ENCODE measurements around the gene LRP5. TPM values are rescaled to one million over a fixed set of nuclear protein-coding genes. Genes with fewer than 3 reads are reported as not detected.
A peak's percentile ranks its signal among the peaks of the same experiment; 100 is the strongest.

The LRP5 gene
- total RNA-seq, 2 donors from 2014 or later, result 0.73 to 3.0 TPM

DNA sequence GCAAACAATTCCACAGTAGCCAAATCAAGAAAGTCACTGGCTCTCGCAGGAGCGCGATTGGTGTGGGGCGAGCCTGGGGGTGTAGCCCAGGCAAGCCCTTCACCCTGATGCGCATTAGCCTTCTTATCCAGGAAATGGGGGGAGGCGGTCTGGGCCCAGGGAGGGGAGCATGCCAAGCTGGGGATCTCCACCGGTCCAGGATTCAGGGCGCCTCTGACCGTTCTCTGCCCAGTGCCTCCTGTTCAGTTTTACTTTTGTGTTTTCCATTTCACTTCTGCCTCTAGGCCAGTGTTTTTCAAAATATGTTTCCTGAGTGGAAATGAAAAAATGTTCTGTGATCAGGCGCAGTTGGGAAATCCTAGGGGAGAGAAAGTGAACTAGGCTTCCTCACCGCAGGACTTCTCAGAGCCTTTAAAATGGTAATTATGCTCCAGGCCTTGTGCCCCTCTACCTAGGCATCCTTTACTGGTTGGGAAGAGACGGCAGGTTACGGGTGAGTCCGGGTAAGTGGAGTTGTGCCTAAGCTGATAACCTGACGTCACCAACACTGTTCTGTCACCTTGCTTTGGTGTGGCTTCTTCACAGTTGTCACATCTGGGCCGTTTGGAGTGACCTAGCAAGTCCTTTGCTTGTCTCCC is 18.4 kb downstream of the LRP5 start:
- DNase-seq (no peak), ATAC-seq (no peak)
- H3K27ac Mint-ChIP-seq, result no peak overlapping the region
- H3K4me3 Mint-ChIP-seq, result peak overlapping the region; percentile 39
- H3K36me3 Mint-ChIP-seq (ENCODE audit: low read depth), result no peaks in the 10 kb centered on the region
- H3K4me1 Mint-ChIP-seq, result peaks cover 27% of the 10 kb centered on the region
- H3K27me3 Mint-ChIP-seq, result peaks cover 4% of the 10 kb centered on the region
- no peaks in the 10 kb centered on the region for H3K9me3 ChIP-seq (ENCODE audit: control insufficient read depth, low read length, poor library complexity, severe bottlenecking)

GRCh38 chr11:68331338-68331947 is 19.1 kb downstream of the LRP5 start:
- DNase-seq, result no peak
- Mint-ChIP-seq H3K27ac (peak overlapping the region; percentile 53), H3K4me1 (peaks cover 27% of the 10 kb centered on the region), H3K36me3 (ENCODE audit: low read depth) (no peaks in the 10 kb centered on the region), H3K27me3 (peaks cover 4% of the 10 kb centered on the region), H3K4me3 (peak overlapping the region; percentile 39)
- no peak for ATAC-seq
- no peaks in the 10 kb centered on the region for H3K9me3 ChIP-seq (ENCODE audit: control insufficient read depth, low read length, poor library complexity, severe bottlenecking)

DNA sequence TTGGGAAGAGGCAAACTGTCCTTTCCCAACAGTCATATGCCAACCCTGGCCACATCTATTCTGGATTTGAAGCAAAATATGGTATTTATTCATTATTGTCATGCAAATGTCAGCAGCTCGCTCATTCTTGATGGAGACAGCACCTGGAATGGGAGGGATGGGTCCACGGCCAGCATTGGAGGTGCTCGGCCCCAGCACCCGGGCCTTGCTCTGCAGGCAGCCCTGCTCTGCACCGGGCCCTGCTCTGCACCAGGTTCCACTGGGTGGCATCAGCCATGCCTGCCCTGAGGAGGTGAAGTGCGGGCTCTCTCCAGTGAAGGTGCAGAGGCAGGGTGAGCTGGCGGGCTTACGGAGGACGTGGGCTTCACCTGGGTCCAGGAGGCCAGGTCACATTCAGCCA is 19.8 kb downstream of the LRP5 start:
- Mint-ChIP-seq H3K36me3 (ENCODE audit: low read depth) (no peaks in the 10 kb centered on the region), H3K27me3 (peaks cover 4% of the 10 kb centered on the region), H3K4me3 (no peak overlapping the region), H3K27ac (peak overlapping the region; percentile 53), H3K4me1 (peaks cover 33% of the 10 kb centered on the region)
- DNase-seq (no peak), ATAC-seq (no peak)
- H3K9me3 ChIP-seq (ENCODE audit: control insufficient read depth, low read length, poor library complexity, severe bottlenecking), result no peaks in the 10 kb centered on the region

GRCh38 chr11:68333173-68333572 is 20.8 kb downstream of the LRP5 start:
- peaks cover 39% of the 10 kb centered on the region for H3K4me1 Mint-ChIP-seq
- no peaks in the 10 kb centered on the region for H3K27me3 Mint-ChIP-seq
- H3K27ac Mint-ChIP-seq, result peak overlapping the region; percentile 37
- DNase-seq (no peak), ATAC-seq (no peak)
- H3K36me3 Mint-ChIP-seq (ENCODE audit: low read depth), result no peaks in the 10 kb centered on the region
- no peak overlapping the region for H3K4me3 Mint-ChIP-seq
- no peaks in the 10 kb centered on the region for H3K9me3 ChIP-seq (ENCODE audit: control insufficient read depth, low read length, poor library complexity, severe bottlenecking)

DNA sequence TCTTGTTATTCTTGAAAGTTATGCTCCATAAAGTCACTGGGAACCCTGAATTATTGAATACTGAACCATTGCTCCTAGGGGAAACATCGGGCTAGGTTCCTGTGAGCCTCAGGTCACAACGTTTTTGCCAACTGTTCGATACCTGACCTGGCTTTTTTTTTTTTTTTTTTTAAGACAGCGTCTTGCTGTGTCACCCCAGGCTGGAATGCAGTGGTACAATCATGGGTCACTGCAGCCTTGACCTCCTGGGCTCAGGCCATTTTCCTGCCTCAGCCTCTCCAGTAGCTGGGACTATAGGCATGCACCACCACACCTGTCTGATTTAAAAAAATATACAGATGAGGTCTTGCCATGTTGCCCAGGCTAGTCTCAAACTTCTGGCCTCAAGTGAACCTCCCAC is 22.5 kb downstream of the LRP5 start:
- H3K4me1 Mint-ChIP-seq, result peaks cover 49% of the 10 kb centered on the region

DNA sequence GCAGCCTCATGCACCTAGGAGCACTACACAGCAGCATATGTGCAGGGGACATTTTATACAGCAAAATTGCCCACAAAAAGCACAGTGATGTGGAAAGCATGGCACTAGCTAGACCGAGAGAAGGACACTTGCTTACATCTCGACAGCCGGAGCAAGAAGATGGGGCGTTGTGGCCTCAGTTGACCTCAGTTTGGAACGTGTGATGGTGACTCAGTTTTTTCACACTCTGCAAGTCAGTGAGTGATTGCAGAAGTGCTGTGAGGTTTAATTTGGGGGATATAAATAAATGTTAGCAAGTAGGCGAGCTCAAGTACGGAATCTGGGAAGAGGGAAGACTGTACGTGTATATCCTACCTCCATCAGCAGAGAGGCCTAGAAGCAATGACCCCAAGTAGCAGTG is 23.3 kb downstream of the LRP5 start:
- Mint-ChIP-seq H3K4me3 (no peak overlapping the region), H3K36me3 (ENCODE audit: low read depth) (no peaks in the 10 kb centered on the region), H3K4me1 (peaks cover 50% of the 10 kb centered on the region), H3K27me3 (no peaks in the 10 kb centered on the region), H3K27ac (no peak overlapping the region)
- ATAC-seq, result no peak
- no peak for DNase-seq
- no peaks in the 10 kb centered on the region for H3K9me3 ChIP-seq (ENCODE audit: control insufficient read depth, low read length, poor library complexity, severe bottlenecking)

More for the DNA sequence above, 22.5 kb downstream of the LRP5 start:
- no peaks in the 10 kb centered on the region for H3K36me3 Mint-ChIP-seq (ENCODE audit: low read depth)
- no peak overlapping the region for H3K27ac Mint-ChIP-seq
- no peak overlapping the region for H3K4me3 Mint-ChIP-seq
- no peaks in the 10 kb centered on the region for H3K9me3 ChIP-seq (ENCODE audit: control insufficient read depth, low read length, poor library complexity, severe bottlenecking)
- ATAC-seq (no peak), DNase-seq (no peak)
- H3K27me3 Mint-ChIP-seq, result no peaks in the 10 kb centered on the region

GRCh38 chr11:68336716-68337115 is 24.3 kb downstream of the LRP5 start:
- Mint-ChIP-seq H3K4me3 (no peak overlapping the region), H3K27ac (no peak overlapping the region), H3K4me1 (peaks cover 46% of the 10 kb centered on the region)

DNA sequence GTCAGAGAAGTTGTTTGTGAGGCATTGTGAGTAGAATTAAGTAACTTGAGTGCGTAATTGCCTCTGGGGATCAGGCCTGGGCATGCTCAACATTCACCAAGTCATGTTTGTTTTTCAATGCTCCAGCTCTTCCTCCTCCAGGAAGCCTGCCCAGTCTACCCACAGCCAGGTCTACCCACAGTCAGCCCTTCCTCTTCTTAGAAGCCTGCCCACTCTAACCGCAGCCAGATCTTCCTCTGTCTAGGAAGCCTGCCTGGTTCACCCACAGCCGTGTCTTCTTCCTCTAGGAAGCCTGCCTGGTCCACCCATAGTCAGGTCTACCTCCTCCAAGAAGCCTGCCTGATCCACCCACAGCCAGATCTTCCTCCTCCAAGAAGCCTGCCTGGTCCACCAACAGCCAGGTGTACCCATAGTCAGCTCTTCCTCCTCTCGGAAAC is 25.0 kb downstream of the LRP5 start:
- Mint-ChIP-seq H3K36me3 (ENCODE audit: low read depth) (no peaks in the 10 kb centered on the region), H3K27ac (peak overlapping the region; percentile 65), H3K4me1 (peaks cover 43% of the 10 kb centered on the region), H3K27me3 (no peaks in the 10 kb centered on the region), H3K4me3 (peak overlapping the region; percentile 49)
- ATAC-seq, result peak; percentile 21
- DNase-seq, result no peak
- no peaks in the 10 kb centered on the region for H3K9me3 ChIP-seq (ENCODE audit: control insufficient read depth, low read length, poor library complexity, severe bottlenecking)

More at GRCh38 chr11:68336716-68337115, 24.3 kb downstream of the LRP5 start:
- no peak for DNase-seq
- no peak for ATAC-seq
- no peaks in the 10 kb centered on the region for H3K27me3 Mint-ChIP-seq
- no peaks in the 10 kb centered on the region for H3K9me3 ChIP-seq (ENCODE audit: control insufficient read depth, low read length, poor library complexity, severe bottlenecking)
- no peaks in the 10 kb centered on the region for H3K36me3 Mint-ChIP-seq (ENCODE audit: low read depth)

- ATAC-seq (no peak), DNase-seq (no peak)
- Mint-ChIP-seq H3K27ac (peak overlapping the region; percentile 65), H3K4me1 (peaks cover 37% of the 10 kb centered on the region), H3K4me3 (peak overlapping the region; percentile 49), H3K27me3 (no peaks in the 10 kb centered on the region), H3K36me3 (ENCODE audit: low read depth) (no peaks in the 10 kb centered on the region)
- H3K9me3 ChIP-seq (ENCODE audit: control insufficient read depth, low read length, poor library complexity, severe bottlenecking), result no peaks in the 10 kb centered on the region
Observed at GRCh38 chr11:68338051-68338780, 25.8 kb downstream of the LRP5 start.

- H3K9me3 ChIP-seq (ENCODE audit: control insufficient read depth, low read length, poor library complexity, severe bottlenecking), result no peaks in the 10 kb centered on the region
- DNase-seq (no peak), ATAC-seq (peak; percentile 85)
- H3K27me3 Mint-ChIP-seq, result no peaks in the 10 kb centered on the region
- peak overlapping the region; percentile 69 for H3K4me3 Mint-ChIP-seq
- H3K36me3 Mint-ChIP-seq (ENCODE audit: low read depth), result no peaks in the 10 kb centered on the region
- no peak overlapping the region for H3K27ac Mint-ChIP-seq
- H3K4me1 Mint-ChIP-seq, result peaks cover 35% of the 10 kb centered on the region
Observed at GRCh38 chr11:68340003-68340767, 27.8 kb downstream of the LRP5 start.

- DNase-seq (no peak), ATAC-seq (peak; percentile 73)
- H3K4me1 Mint-ChIP-seq, result peaks cover 35% of the 10 kb centered on the region
- no peaks in the 10 kb centered on the region for H3K27me3 Mint-ChIP-seq
- no peaks in the 10 kb centered on the region for H3K36me3 Mint-ChIP-seq (ENCODE audit: low read depth)
- no peaks in the 10 kb centered on the region for H3K9me3 ChIP-seq (ENCODE audit: control insufficient read depth, low read length, poor library complexity, severe bottlenecking)
- H3K4me3 Mint-ChIP-seq, result peak overlapping the region; percentile 69
- peak overlapping the region; percentile 27 for H3K27ac Mint-ChIP-seq
Observed at GRCh38 chr11:68340784-68341556, 28.6 kb downstream of the LRP5 start.

DNA sequence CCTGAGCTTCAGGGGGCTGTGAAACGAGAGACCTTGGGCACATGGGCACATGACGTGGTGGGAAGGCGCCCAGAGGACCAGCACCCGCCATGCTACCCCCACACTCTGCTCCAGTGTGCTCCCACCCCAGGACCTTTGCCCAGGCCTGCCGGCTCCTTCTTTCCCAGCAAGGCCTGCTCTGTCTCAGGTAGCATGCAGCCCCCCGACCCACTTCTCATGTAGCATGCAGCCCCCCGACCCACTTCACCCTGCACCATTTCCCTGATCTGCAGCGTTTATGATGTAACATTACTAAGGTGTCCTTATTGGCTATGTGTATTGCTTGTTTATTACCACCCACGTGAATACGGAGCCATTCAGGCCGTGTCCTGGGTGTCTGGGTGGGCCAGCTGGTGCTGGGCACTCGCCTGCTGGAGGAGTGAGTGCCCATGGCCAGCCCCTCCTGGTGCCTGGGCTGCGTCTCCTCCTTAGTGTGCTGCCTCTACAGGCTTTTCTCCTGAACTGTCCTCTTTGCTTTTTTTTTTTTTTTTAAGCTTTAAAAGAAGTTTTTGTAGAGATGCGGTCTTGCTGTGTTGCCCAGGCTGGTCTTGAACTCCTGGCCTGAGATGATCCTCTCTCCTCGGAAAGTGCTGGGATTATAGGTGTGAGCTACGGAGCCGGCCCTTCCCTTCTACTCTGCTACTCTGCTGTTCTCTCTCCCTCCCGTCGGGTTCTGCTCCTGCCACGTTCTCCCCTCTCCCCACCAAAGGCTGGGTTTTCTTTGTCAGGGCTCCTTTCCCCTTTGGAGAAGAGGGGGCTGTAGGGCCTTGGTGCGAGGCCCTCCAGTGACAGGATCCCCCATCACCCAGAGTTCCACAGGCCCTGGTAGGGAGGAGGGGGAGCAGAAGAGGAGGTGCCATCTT is 29.4 kb downstream of the LRP5 start:
- no peaks in the 10 kb centered on the region for H3K27me3 Mint-ChIP-seq
- H3K9me3 ChIP-seq (ENCODE audit: control insufficient read depth, low read length, poor library complexity, severe bottlenecking), result no peaks in the 10 kb centered on the region
- H3K27ac Mint-ChIP-seq, result peak overlapping the region; percentile 27
- ATAC-seq (no peak), DNase-seq (no peak)
- no peak overlapping the region for H3K4me3 Mint-ChIP-seq
- H3K36me3 Mint-ChIP-seq (ENCODE audit: low read depth), result no peaks in the 10 kb centered on the region
- H3K4me1 Mint-ChIP-seq, result peaks cover 34% of the 10 kb centered on the region
